ENCODE data around the gene DDR2. TPM values are rescaled to one million over a fixed set of nuclear protein-coding genes. Genes with fewer than 3 reads are reported as not detected.
"Not testable (repeated sequence)": the region's sequence is repeated elsewhere in the genome, so short reads cannot be mapped to it uniquely, and the experiment has no call there.

The DDR2 gene
- total RNA-seq (2014; rRNA removed; shearing (Covaris generic)), result 34.3 and 37.5 TPM in 2 replicates

DNA sequence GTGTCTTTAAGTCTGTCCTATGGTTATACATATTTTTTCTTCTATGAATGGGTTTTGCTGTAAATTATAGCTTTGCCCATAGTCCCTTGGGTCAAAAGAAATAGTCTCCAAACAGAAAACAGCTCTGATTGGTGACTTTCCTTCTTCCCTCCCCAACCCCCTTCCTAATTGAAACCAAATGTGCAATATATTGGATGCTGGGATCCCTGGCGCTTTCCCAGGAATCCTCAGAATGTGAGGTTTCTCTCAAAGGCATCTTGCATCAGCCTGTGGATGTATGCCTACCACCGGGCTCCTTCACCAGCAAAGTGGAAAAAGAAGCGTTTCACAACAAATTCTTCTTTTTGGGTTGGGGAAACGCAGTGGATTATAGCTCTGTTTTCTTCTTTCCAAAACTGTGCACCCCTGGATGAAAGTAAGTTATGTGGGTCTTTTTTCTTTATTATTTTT is at the start of gene DDR2:
Gene DDR2 (plus strand): TSS at position 248 of the 450 bp plus-strand sequence. CDS start 86,600 bp downstream, outside the sequence.
- peak; percentile 61 for DNase-seq (ENCODE audit: low spot score)
- in situ Hi-C loops (cut with HindIII; ENCODE audit: low sequenced_read_pairs), result no loop called here

DNA sequence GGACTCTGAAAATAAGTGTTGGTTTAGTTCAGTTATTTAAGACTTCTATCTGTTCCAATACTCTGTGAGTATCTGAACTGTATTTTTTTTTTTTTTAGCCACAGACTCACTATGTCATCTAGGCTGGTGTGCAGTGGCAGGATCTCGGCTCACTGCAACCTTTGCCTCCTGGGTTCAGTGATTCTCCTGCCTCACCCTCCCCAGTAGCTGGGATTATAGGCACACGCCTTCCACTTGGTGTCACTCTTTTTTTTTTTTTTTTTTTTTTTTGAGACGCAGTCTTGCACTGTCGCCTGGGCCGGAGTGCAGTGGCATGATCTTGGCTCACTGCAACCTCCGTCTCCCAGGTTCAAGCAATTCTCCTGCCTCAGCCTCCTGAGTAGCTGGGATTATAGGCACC is 49.4 kb upstream of the DDR2 start:
- in situ Hi-C loops (cut with HindIII; ENCODE audit: low sequenced_read_pairs); DNase-seq (ENCODE audit: low spot score): not testable (repeated sequence)

DNA sequence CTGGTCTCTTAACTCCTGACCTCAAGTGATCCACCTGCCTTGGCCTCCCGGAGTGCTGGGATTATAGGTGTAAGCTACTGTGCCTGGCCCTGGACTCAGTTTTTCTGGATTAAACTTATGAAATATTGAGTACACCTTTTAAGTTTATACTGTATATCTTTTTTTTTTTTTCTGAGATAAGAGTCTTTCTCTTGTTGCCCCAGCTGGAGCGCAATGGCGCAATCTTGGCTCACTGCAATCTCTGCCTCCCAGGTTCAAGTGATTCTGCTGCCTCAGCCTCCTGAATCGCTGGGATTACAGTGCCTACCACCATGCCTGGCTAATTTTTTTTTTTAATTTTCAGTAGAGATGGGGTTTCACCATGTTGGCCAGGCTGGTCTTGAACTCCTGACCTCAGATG is 47.2 kb upstream of the DDR2 start:
- in situ Hi-C loops (cut with HindIII; ENCODE audit: low sequenced_read_pairs); DNase-seq (ENCODE audit: low spot score): not testable (repeated sequence)

DNA sequence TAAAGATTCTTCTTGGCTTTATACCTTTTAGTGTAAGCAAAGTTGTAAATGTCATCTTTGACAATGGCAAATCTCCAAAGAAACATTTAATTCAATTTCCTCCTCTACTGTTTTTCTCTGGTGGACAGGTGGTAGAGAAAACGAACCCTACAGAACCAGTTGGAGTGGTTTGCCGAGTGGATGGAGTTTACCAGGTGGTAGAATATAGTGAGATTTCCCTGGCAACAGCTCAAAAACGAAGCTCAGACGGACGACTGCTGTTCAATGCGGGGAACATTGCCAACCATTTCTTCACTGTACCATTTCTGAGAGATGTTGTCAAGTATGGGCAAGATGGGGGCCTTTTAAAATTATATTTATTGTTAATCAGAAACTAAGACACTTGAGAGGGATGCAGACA is 44.9 kb upstream of the DDR2 start:
- DNase-seq (ENCODE audit: low spot score), result peak; percentile 38
- in situ Hi-C loops (cut with HindIII; ENCODE audit: low sequenced_read_pairs), result no loop called here

DNA sequence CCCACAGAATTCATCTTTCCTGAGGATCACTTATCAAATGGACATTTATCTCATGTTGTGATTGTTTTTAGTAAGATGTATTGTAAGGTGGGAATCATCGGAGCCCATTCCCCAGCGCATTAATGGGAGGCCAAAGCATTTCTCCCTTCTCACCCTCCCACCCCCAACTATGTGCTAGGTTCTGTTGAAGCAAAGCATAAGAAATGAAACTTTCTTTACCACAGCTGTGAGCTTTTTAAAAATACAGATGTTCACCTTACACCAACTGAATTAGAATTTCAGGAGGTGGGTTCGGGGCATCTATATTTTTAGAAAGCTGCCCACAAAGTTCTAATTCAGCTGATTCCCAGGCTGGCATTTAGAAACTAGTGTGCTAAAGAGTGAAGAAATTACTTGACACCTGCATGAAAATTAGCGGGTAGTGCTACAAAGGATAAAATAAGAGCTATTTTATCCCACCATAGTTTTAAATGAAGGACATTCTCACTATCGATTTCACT is 44.5 kb upstream of the DDR2 start:
- in situ Hi-C loops (cut with HindIII; ENCODE audit: low sequenced_read_pairs), result no loop called here
- no peak for DNase-seq (ENCODE audit: low spot score)

DNA sequence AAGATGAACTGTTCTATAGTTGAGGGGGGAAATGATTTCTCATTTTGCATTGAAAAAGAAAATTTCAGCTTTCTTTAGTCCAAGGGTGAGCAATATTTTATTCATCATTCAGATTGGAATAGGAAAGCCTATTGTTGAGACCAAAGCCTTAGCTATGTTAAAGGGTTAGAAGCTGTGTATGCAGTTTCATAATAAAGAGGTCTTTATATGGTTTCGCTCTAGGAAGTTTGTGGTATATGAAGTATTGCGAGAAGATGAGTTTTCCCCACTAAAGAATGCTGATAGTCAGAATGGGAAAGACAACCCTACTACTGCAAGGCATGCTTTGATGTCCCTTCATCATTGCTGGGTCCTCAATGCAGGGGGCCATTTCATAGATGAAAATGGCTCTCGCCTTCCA is 42.2 kb upstream of the DDR2 start:
- DNase-seq (ENCODE audit: low spot score), result no peak
- in situ Hi-C loops (cut with HindIII; ENCODE audit: low sequenced_read_pairs), result no loop called here

DNA sequence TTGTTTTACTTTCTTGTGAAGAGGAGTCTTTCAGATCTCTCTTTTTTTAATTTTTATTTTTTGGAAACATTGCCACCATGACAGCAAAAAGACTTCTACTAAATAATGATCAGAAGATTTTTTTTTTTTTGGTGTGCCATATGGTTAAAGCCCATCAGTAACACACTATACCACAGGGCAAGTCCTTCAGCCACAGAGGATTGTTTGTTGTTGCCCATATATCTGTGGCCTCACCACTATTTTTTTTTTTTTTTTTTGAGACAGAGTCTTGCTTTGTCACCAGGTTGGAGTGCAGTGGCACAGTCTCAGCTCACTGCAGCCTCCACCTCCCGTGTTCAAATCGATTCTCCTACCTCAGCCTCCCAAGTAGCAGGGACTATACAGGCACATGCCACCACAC is 41.6 kb upstream of the DDR2 start:
- DNase-seq (ENCODE audit: low spot score), result no peak
- in situ Hi-C loops (cut with HindIII; ENCODE audit: low sequenced_read_pairs), result no loop called here

DNA sequence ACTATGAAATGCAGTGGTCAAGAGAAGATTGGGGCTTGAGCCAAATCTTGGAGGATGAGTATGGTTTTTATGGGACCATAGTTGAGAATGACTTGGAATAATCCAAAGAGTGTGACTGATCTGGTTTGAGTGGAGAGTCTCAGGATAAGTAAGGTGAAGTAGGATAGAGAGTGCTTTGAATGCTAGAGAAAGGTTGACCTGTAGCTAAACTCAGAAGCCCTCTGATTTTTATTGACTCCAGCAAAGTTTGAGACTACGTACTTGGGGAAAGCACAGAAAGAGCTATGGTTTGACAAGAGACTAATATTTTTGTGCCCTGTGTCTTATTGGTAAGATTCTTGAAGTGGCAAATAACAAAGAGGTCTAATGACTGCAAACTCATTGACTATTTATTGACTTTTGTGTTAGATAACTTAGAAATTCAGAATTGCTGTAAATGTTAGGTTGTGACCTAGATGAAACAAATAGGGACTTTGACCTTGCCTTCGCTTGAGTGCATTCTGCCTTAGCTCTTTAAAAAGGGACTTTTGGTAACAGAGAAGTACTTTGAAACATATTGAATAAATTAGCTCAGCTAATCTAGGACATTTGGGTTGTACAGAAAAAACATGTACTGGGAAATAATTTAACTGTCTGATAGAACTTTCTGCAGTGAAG is 35.6 kb upstream of the DDR2 start:
- DNase-seq (ENCODE audit: low spot score), result no peak
- in situ Hi-C loops (cut with HindIII; ENCODE audit: low sequenced_read_pairs), result no loop called here

DNA sequence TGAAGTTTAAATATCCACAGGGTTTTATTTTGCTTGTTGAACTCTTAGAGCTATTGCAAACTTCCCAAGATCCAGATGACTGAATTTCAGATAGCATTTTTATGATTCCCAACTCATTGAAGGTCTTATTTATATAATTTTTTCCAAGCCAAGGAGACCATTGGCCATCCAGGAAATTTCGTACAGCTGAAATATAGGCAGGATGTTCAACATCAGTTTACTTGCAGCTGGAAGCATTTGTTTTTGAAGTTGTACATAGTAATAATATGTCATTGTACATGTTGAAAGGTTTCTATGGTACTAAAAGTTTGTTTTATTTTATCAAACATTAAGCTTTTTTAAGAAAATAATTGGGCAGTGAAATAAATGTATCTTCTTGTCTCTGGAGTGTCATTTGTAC is 32.8 kb upstream of the DDR2 start:
- no peak for DNase-seq (ENCODE audit: low spot score)
- in situ Hi-C loops (cut with HindIII; ENCODE audit: low sequenced_read_pairs), result no loop called here

DNA sequence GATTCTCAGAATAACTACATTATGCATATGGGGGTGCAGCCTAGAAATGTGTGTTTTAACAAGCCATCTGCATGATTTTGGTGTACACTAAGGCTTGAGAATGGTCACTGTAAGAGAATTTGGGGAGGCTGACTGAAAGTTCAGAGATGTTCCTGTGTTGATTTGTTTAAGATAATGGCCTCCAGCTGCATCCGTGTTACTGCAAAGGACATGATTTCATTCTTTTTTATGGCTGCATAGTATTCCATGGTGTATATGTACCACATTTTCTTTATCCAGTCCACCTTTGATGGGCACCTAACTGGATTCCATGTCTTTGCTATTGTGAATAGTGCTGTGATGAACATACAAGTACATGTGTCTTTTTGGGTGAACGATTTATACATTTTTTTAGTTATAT is 29.1 kb upstream of the DDR2 start:
- in situ Hi-C loops (cut with HindIII; ENCODE audit: low sequenced_read_pairs); DNase-seq (ENCODE audit: low spot score): not testable (repeated sequence)

DNA sequence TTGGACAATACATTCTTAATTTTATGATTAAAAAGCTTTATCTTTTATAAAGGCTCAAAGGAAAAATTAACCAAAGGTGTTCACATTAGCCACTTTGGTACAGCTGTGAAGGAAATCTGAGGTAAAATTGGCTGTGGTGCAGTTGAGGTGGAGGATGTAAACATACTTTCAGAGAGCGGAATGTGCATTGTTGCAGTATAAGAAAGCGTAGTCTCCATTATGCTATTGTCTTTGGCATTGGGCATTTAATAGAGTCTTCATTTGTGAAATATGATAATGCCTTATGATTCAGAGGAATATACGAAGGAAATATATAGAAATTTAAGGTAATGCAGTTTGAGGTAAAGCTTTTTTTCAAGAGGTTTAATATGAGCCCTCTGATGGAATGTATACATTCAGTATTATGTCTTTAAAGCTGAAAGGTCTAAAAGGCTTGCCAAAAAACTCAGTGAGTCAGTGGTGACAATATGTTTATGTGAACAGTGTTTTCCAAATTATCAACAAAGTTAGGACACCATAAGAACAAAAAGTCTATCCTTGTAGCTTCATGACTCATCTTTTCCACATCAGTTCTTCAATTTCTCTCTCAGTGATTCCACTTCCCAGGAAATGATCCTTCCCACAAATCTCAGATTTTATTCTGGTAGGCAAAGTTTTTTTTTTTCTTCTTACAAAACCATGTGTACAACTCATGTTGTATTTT is 26.9 kb upstream of the DDR2 start:
- no peak for DNase-seq (ENCODE audit: low spot score)
- in situ Hi-C loops (cut with HindIII; ENCODE audit: low sequenced_read_pairs), result no loop called here

DNA sequence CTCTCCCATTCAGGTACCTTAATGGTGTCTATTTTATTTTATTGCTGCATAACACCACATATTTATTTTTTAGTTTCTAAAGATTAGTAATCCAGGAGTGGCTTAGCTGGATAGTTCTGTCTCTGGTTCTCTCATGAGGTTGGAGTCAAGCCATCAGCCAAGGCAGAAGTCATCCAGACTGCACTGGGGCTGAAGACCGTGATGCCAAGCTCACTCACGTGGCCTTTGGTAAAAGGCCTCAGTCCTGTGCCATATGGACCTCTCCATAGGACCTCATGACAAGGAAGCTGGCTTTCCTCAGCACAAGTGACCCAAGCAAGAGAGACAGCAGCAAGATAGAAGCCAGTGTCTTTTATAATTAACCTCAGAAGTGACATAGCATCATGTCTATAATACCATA is 23.0 kb upstream of the DDR2 start:
- in situ Hi-C loops (cut with HindIII; ENCODE audit: low sequenced_read_pairs), result no loop called here
- peak; percentile 80 for DNase-seq (ENCODE audit: low spot score)

DNA sequence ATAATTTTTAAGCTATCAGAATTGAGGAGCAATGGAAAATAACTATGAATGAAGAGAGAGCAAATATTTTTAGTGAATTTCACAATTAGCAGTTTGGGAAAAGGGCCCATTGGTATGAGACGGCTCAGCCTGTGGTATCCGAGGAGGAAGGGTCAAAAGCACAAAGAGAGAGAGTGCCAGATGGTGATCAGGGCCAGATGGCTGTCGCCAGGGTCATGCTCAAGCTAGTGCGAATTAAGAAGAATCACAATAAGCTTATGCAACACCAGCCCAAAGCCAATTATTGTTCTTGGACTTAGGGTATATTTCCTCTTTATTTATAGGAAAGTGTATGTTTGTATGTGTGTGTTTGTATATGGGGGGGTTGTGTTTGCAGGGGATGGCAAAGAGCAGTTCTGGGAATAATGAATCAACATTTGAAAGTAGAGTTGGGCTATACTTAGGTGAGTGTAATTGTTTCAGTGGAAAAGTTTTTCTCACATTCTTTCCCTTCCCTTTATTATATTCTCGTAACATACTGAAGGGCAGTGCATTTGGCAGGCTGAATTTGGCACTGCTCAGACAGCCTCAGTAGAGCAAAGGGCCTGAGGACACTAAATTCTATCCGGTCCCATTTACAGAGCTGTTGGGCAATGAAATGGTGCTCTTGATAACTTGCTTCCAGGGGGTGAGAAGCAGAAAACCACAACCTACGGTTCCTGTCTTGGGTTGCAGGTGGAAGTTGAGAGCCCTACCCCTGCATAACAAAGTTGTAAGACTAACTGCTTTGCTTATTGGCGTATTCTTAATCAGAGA is 19.5 kb upstream of the DDR2 start:
- in situ Hi-C loops (cut with HindIII; ENCODE audit: low sequenced_read_pairs), result no loop called here
- DNase-seq (ENCODE audit: low spot score), result peak; percentile 27

DNA sequence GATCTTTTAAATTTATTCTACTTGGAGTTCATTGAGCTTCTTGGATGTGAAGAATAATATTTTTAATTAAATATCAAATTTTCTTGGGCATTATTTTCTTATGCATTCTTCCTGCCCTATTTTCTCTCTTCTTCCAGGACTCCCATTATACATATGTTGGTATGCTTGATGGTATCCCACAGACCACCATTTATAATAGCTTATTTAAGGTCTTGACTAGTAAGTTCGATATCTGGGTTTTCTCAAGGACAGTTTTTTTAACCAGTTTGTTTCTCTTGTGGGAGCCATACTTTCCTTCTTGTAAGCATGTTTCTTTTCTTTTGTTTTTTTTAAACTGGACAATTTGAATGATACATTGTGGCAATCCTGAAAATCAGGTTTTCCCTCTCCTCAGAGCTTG is 15.4 kb upstream of the DDR2 start:
- in situ Hi-C loops (cut with HindIII; ENCODE audit: low sequenced_read_pairs), result no loop called here
- DNase-seq (ENCODE audit: low spot score), result no peak

DNA sequence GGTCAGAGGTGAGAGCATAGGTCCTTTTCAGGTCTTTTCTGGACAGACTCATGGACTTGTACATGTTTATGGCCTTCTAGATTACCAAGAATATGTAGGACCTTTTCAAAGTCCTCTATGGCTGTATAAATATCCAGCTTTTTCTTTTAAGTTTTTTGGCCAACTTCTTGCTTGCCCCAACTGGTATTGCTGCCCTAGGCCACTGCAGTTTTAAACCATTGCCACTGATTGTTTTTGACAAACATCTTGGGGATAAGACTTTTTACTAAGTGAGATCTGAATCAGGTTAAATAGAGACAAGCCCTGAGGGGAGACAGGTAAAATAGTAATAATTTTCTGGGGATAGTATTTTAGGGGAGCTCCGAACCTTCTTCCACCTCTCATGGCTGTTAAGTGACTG is 14.8 kb upstream of the DDR2 start:
- no peak for DNase-seq (ENCODE audit: low spot score)
- in situ Hi-C loops (cut with HindIII; ENCODE audit: low sequenced_read_pairs), result no loop called here

DNA sequence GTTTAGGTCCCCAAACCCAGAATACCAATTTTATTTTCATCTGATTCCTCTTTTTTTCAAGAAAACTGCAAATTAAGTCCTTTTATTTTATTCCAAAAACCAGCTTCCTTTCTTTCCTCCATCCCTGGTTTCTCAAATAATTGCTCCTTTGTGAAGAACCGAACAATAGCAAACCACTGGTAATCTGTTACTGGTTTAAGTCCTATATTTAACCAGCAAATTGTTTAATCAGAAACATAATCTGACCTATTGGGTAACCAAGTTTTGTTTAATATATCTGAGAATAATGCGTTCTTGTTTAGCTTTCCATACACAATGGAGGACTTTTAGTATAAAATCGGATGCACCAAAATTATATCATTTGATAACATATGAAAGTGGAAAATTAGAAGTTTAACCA is 13.2 kb upstream of the DDR2 start:
- DNase-seq (ENCODE audit: low spot score), result no peak
- in situ Hi-C loops (cut with HindIII; ENCODE audit: low sequenced_read_pairs), result no loop called here

DNA sequence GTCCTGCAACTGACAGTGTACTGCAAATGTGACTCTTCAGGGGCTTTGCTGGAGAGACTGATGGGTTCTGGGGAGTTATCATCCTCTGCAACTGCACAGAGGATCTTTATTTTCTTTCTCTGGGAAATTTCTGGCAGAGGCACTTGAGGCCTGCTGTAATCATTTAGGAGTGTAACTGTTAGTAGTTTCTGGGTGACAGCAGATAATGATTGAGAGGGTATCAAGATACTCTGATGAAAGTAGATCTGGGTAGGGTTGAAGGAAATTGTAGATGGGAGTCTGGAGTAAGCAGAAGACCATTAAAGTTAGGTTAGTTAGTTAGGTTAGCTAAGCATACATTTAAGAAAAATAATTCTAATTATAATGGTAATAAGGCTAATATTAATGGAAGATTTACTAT is 11.0 kb upstream of the DDR2 start:
- in situ Hi-C loops (cut with HindIII; ENCODE audit: low sequenced_read_pairs), result no loop called here
- DNase-seq (ENCODE audit: low spot score), result no peak

DNA sequence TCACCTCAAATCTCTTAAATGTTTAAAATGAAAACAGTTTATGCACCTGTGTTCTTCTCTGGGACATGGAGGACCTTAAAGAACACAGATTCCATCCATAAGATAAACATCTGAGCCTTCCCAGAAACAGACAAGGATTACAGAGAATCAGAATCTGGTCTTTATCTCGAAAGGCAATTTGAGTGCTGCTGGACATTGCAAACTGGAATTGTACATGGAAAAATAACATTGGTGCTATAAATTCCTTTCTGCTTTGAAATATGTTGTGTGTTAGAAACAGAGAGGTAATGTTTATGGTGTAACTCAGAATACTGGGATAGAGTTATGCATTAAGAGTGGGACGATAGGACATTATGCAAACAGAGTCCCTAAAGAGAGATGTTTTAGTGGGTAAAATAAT is 6.6 kb upstream of the DDR2 start:
- DNase-seq (ENCODE audit: low spot score), result no peak
- in situ Hi-C loops (cut with HindIII; ENCODE audit: low sequenced_read_pairs), result no loop called here

DNA sequence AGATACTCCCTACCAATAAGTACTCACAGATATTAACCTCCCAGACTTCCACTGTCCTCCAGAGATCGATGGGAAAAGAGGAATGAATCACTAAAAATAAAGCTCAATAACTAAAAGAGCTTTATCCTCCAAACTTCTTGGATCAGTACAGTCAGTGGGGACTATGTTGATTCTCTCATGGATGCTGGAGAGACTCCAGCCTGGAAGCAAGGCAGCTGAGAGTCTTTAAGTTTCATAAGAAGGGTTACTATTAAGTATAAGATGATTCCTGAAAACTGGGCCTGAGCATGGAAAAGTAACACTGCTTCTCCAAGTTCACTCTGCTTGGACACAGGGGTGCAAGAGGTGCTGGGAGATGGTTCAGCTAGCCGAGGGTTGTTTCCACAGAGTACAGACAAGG is 6.2 kb upstream of the DDR2 start:
- in situ Hi-C loops (cut with HindIII; ENCODE audit: low sequenced_read_pairs), result no loop called here

DNA sequence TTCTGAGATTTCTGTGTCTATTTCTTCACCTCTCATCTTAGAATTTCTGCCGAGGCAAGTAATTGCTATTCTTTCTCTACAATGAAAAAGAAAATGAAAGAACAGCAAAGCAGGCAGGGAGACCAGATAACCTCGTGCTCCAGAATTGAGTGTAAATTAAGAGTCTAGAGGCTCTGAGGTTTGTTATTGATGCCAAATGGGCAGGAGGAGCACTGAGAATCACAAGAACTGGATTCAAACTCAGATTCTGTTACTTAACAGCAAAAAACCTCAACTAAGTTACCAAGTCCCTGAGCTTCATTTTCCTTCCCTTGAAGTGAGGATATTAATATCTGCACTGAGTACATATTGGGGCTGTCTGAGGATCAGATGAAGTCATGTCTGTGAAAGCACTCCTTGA is 5.5 kb upstream of the DDR2 start:
- in situ Hi-C loops (cut with HindIII; ENCODE audit: low sequenced_read_pairs), result no loop called here
- DNase-seq (ENCODE audit: low spot score), result no peak

More for the DNA sequence above, 6.2 kb upstream of the DDR2 start:
- no peak for DNase-seq (ENCODE audit: low spot score)

Measured in G401 (cell line).